ENCODE results near the gene DHX35. TPM values are rescaled to one million over a fixed set of nuclear protein-coding genes. Genes with fewer than 3 reads are reported as not detected.

DHX35 gene
- polyA plus RNA-seq, 12 donors, result 7.6 to 11.1 (median 8.7) TPM; not detected in 1

- DNase-seq, result no peak
Measured at GRCh38 chr20:39059036-39059435, 96.9 kb downstream of the DHX35 start.

GRCh38 chr20:39066471-39067242, 104.5 kb downstream of the DHX35 start:
- DNase-seq, result no peak

GRCh38 chr20:39067526-39068216, 105.5 kb downstream of the DHX35 start:
- no peak for DNase-seq

- no peak for DNase-seq
Measured at GRCh38 chr20:39069976-39070375, 107.8 kb downstream of the DHX35 start.

GRCh38 chr20:39070484-39071231, 108.5 kb downstream of the DHX35 start:
- DNase-seq, result no peak

GRCh38 chr20:39072132-39072531, 110.0 kb downstream of the DHX35 start:
- DNase-seq, result no peak

- no peak for DNase-seq
Measured at GRCh38 chr20:39072653-39073052, 110.5 kb downstream of the DHX35 start.

- no peak for DNase-seq
Measured at GRCh38 chr20:39075731-39076130, 113.6 kb downstream of the DHX35 start.

GRCh38 chr20:39076958-39077357, 114.8 kb downstream of the DHX35 start:
- DNase-seq, result no peak

- DNase-seq, result no peak
Measured at GRCh38 chr20:39080326-39080725, 118.2 kb downstream of the DHX35 start.

- peak; percentile 79 for DNase-seq
Measured at GRCh38 chr20:39081255-39081654, 119.1 kb downstream of the DHX35 start.

- DNase-seq, result no peak
Measured at GRCh38 chr20:39082622-39083398, 120.7 kb downstream of the DHX35 start.

GRCh38 chr20:39083761-39084160, 121.6 kb downstream of the DHX35 start:
- DNase-seq, result no peak

- no peak for DNase-seq
Measured at GRCh38 chr20:39089029-39089428, 126.9 kb downstream of the DHX35 start.

Other genes with a start within 250 kb of the DHX35 start
- under 1 TPM in 1 of 12 donors, not detected in 11; 0.16 TPM for gene SLC32A1, start 237.9 kb upstream of the DHX35 start, polyA plus RNA-seq (ENCODE audit: insufficient read length in 12 of 12)
- gene ACTR5, start 213.9 kb upstream of the DHX35 start, polyA plus RNA-seq (ENCODE audit: insufficient read length in 12 of 12), result 1 to 10 TPM in 11 of 12 donors, not detected in 1; 5.1 to 6.9 (median 5.8) TPM
- 1 to 10 TPM in 11 of 12 donors, not detected in 1; 3.6 to 6.6 (median 5.0) TPM for gene PPP1R16B, start 156.6 kb upstream of the DHX35 start, polyA plus RNA-seq (ENCODE audit: insufficient read length in 12 of 12)
- gene FAM83D, start 35.9 kb upstream of the DHX35 start, polyA plus RNA-seq (ENCODE audit: insufficient read length in 12 of 12), result 10 to 100 TPM in 2 of 12 donors, 1 to 10 TPM in 9, not detected in 1; 4.6 to 12.8 (median 8.2) TPM

Data from muscle of arm (tissue), 12 donors.